Measurements from ENCODE around the gene TSGA10IP.

TSGA10IP gene

DNA sequence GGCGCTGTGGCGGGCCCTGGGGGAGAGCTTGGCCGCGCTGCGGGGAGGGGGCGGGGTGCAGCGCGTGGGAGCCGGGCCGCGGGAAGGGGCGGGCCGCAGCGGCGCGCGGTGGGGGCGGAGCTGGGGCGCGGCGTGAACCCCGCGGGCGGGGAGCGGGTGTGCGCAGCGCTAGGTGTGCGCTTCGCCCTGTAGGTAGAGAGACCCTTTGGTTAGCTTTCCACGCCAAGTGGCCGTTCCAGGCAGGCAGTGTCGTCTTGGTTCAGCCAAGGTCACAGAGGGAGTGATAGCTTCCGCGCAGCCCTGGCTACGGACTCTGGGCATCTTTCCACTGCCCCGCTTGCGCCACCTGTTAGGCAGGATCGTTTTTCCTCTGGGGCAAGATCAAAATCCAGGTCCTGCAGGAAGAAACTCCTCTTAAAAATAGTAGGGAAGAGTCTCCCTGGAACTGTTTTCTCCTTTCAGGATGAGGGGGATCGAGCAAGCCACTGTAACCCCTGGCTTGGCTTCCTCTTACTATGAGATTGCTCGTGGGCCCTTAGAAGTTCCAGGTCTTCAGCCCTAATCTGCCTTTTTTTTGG is 57.5 kb downstream of the TSGA10IP start:
- peaks cover 47% of the 10 kb centered on the region for H3K36me3 ChIP-seq (ENCODE audit: insufficient read depth, low read length)
- peaks cover 8% of the 10 kb centered on the region for H3K4me1 ChIP-seq (ENCODE audit: insufficient read depth, low read length)
- no peaks in the 10 kb centered on the region for H3K27me3 ChIP-seq (ENCODE audit: insufficient read depth, low read length)
- H2AFZ ChIP-seq (ENCODE audit: low read depth, low read length): peak overlapping the region; percentile 78
- H3K9me3 ChIP-seq (ENCODE audit: low read length): no peaks in the 10 kb centered on the region
- peak overlapping the region; percentile 72 for H3K4me3 ChIP-seq (ENCODE audit: low read length)

DNA sequence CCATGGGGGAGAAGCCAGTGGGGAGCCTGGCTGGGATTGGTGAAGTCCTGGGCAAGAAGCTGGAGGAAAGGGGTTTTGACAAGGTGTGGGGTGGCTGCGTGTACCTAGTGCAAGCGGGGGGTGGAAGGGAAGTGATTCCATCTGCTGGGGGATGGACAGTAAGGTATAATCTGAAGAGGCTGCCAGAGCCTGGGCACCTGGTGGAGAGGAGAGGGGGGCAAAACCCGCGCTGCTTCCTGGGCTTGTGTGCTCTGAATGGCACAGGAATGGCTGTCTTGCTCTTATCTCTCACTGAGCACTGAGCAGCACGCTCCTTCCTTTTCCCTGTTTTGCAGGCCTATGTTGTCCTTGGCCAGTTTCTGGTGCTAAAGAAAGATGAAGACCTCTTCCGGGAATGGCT is 58.0 kb downstream of the TSGA10IP start:
- Histone ChIP-seq H3K36me3 (ENCODE audit: insufficient read depth, low read length) (peaks cover 41% of the 10 kb centered on the region), H2AFZ (ENCODE audit: low read depth, low read length) (no peak overlapping the region), H3K4me3 (ENCODE audit: low read length) (peak overlapping the region; percentile 72), H3K27me3 (ENCODE audit: insufficient read depth, low read length) (no peaks in the 10 kb centered on the region), H3K9me3 (ENCODE audit: low read length) (no peaks in the 10 kb centered on the region), H3K4me1 (ENCODE audit: insufficient read depth, low read length) (peaks cover 8% of the 10 kb centered on the region)

DNA sequence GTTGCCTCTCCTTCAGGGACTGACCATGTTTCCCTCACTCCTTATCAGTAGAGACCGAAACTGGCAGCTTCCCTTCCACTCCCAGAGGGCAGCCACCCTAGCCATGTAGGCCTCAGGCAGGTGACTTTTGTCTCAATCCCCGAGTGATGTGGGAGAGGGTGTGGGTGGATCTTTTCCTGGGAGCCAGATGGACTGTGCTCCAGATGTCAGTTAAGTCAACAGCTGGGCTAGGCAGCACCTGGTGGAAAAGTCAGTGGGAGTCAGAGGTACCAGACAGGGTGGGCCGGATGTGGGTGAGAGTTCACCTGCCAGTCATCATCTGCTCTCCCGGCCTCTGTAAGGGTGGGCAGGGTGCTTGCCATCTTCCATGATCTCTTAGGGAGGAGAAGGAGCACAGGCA is 58.9 kb downstream of the TSGA10IP start:
- H3K9me3 ChIP-seq (ENCODE audit: low read length): no peaks in the 10 kb centered on the region
- H2AFZ ChIP-seq (ENCODE audit: low read depth, low read length): no peak overlapping the region
- no peak overlapping the region for H3K4me3 ChIP-seq (ENCODE audit: low read length)
- peaks cover 32% of the 10 kb centered on the region for H3K36me3 ChIP-seq (ENCODE audit: insufficient read depth, low read length)
- no peaks in the 10 kb centered on the region for H3K27me3 ChIP-seq (ENCODE audit: insufficient read depth, low read length)
- peaks cover 8% of the 10 kb centered on the region for H3K4me1 ChIP-seq (ENCODE audit: insufficient read depth, low read length)

DNA sequence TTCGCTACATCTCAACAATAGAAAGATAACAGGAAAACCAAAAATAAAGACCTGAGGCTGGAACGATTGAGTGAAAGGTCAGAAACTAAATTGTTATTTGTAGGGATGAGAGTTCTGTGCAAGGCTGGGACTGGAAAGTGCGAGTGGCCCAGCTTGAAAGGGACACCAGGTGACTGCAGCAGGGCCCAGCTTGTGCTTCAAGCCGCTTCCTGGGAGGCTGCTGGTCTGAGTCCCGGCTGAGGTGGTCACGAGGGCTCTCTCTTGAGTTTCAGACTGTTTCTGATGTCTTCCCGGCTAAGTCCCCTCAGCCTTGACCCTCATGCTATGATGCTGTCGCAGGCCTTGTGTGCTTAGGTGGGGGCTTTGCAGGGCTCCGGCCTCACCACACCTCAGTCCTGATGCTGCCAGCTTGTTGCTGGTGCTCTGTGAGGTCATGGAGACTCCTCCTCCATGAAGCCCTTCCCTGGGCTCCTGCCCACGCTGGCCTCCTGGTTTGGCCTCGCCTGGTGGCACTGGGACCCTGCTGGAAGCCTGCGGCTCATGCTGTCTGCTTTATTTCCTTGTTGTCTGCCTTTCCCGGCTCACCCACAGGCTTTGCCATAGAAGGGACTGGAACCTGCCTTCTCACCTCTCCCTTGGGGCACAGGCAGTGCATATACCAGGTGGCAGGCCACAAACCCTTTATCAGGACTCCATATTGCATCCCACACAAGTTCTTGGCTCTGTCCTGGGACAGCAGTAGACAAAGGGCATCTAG is 61.0 kb downstream of the TSGA10IP start:
- Histone ChIP-seq H3K4me1 (ENCODE audit: insufficient read depth, low read length) (peaks cover 8% of the 10 kb centered on the region), H2AFZ (ENCODE audit: low read depth, low read length) (no peak overlapping the region), H3K4me3 (ENCODE audit: low read length) (no peak overlapping the region), H3K27me3 (ENCODE audit: insufficient read depth, low read length) (peaks cover 10% of the 10 kb centered on the region), H3K36me3 (ENCODE audit: insufficient read depth, low read length) (peaks cover 20% of the 10 kb centered on the region), H3K9me3 (ENCODE audit: low read length) (no peaks in the 10 kb centered on the region)

- Histone ChIP-seq H3K9me3 (ENCODE audit: low read length) (no peaks in the 10 kb centered on the region), H3K4me3 (ENCODE audit: low read length) (no peak overlapping the region), H3K4me1 (ENCODE audit: insufficient read depth, low read length) (peaks cover 8% of the 10 kb centered on the region), H2AFZ (ENCODE audit: low read depth, low read length) (no peak overlapping the region), H3K27me3 (ENCODE audit: insufficient read depth, low read length) (peaks cover 15% of the 10 kb centered on the region), H3K36me3 (ENCODE audit: insufficient read depth, low read length) (peaks cover 20% of the 10 kb centered on the region)
Measured at GRCh38 chr11:66006891-66007176, 61.6 kb downstream of the TSGA10IP start.

DNA sequence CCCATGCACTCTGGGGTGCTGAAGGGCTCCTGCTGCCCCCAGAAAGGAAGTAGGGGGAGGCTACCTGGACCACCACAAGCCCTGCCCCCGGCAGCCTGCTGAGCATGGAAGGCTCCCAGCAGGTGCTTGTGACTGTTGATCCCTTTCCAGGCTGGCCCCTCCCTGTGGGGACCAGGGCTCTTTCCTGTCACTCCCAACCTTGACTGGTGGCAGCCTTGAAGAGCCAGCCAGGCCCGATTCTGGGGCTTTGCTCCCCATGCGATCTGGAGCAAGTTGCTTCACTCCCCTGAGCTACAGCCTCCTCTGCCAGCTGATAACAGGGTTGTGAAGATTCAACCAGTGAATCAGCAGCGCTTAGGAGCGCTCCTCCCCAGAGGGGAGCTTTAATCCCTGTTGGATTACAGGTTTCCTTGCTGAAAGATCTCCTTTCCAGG is 61.9 kb downstream of the TSGA10IP start:
- peaks cover 19% of the 10 kb centered on the region for H3K27me3 ChIP-seq (ENCODE audit: insufficient read depth, low read length)
- H3K4me1 ChIP-seq (ENCODE audit: insufficient read depth, low read length): peaks cover 8% of the 10 kb centered on the region
- H2AFZ ChIP-seq (ENCODE audit: low read depth, low read length): no peak overlapping the region
- H3K9me3 ChIP-seq (ENCODE audit: low read length): no peaks in the 10 kb centered on the region
- H3K36me3 ChIP-seq (ENCODE audit: insufficient read depth, low read length): peaks cover 20% of the 10 kb centered on the region
- no peak overlapping the region for H3K4me3 ChIP-seq (ENCODE audit: low read length)

DNA sequence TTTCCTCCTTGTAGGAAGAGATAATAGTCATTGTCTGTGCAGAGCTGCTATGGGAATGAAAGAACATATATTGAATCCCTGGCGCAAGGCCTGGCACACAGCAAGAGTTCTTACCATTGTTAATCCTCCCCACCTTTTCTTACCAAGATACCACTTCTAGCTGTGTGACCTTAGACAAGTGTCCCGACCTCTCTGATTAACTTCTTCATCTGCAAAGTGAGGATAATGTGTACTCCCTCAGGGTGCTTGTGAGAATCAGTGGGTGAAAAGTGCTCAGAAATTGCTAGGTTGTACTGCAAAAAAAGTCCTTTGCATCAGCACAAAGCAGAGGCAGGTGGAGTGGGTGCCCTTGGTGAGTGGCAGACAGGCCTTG is 62.8 kb downstream of the TSGA10IP start:
- Histone ChIP-seq H3K27me3 (ENCODE audit: insufficient read depth, low read length) (peaks cover 26% of the 10 kb centered on the region), H3K4me3 (ENCODE audit: low read length) (no peak overlapping the region), H3K4me1 (ENCODE audit: insufficient read depth, low read length) (peaks cover 5% of the 10 kb centered on the region), H3K9me3 (ENCODE audit: low read length) (no peaks in the 10 kb centered on the region), H2AFZ (ENCODE audit: low read depth, low read length) (no peak overlapping the region), H3K36me3 (ENCODE audit: insufficient read depth, low read length) (peaks cover 20% of the 10 kb centered on the region)

- Histone ChIP-seq H3K27me3 (ENCODE audit: insufficient read depth, low read length) (peaks cover 31% of the 10 kb centered on the region), H3K4me1 (ENCODE audit: insufficient read depth, low read length) (peaks cover under 1% of the 10 kb centered on the region), H3K36me3 (ENCODE audit: insufficient read depth, low read length) (peaks cover 17% of the 10 kb centered on the region), H3K4me3 (ENCODE audit: low read length) (no peak overlapping the region), H3K9me3 (ENCODE audit: low read length) (no peaks in the 10 kb centered on the region), H2AFZ (ENCODE audit: low read depth, low read length) (no peak overlapping the region)
Measured at GRCh38 chr11:66008468-66009101, 63.3 kb downstream of the TSGA10IP start.
